SK-N-MC (cell line): ENCODE measurements around the gene MCC.

Experiments used
- DNase-seq: peaks from one replicate; pipeline ENCODE4 v3.0.0-alpha.2; 2011; ENCODE audit warnings: low read depth, low spot score
- H3K27ac ChIP-seq: fragments of 200-600 bp; sonication (generic); 2 replicates; pipeline ENCODE4 v1.5.1; 2016; ENCODE audit warnings: mixed run types
- H3K36me3 ChIP-seq: fragments of 200-600 bp; sonication (generic); 2 replicates; pipeline ENCODE4 v1.6.1; 2017; ENCODE audit warnings: antibody characterized with exemption, low read length, mixed read lengths; ENCODE audit not compliant: insufficient read depth
- H3K4me3 ChIP-seq: fragments of 200-600 bp; sonication (generic); 2 replicates; pipeline ENCODE4 v1.5.1; 2016
- H3K9ac ChIP-seq: fragments of 200-600 bp; sonication (generic); 2 replicates; pipeline ENCODE4 v1.8.0; 2017; ENCODE audit warnings: mixed run types, mixed read lengths; ENCODE audit not compliant: insufficient read length
- H3K9me3 ChIP-seq: fragments of 200-600 bp; sonication (generic); 2 replicates; pipeline ENCODE4 v1.6.1; 2017; ENCODE audit warnings: low read depth, mild to moderate bottlenecking, antibody characterized with exemption, low read length, moderate library complexity, mixed read lengths
- EZH2 ChIP-seq: fragments of 200-600 bp; sonication (generic); IDR thresholded peaks from one replicate; pipeline ENCODE4 v1.6.1; 2017; ENCODE audit warnings: antibody characterized with exemption
- FOXP2 ChIP-seq: optimal IDR thresholded peaks from 2 replicates; pipeline ENCODE3; 2011; ENCODE audit warnings: mild to moderate bottlenecking, moderate library complexity; ENCODE audit not compliant: insufficient read depth; ENCODE audit errors: extremely low read length, control extremely low read depth
- POLR2AphosphoS5 ChIP-seq: IDR thresholded peaks from 2 replicates; pipeline ENCODE4 v1.6.1; 2012; ENCODE audit warnings: mild to moderate bottlenecking, low read depth, low read length, borderline replicate concordance

The MCC gene

GRCh38 chr5:113031557-113031956 is 456.7 kb downstream of the MCC start:
- TF ChIP-seq FOXP2 = no peak
- TF ChIP-seq POLR2AphosphoS5 = no peak; the same call in 1 of the 2 replicates

GRCh38 chr5:113031104-113031503 is 457.1 kb downstream of the MCC start:
- DNase-seq = no peak
- no peaks in the 10 kb centered on the region for H3K9me3 ChIP-seq
- no peak overlapping the region for H3K4me3 ChIP-seq
- peaks cover 27% of the 10 kb centered on the region; the same call in 1 of the 2 replicates for H3K36me3 ChIP-seq
- no peak overlapping the region for H3K9ac ChIP-seq
- peak overlapping the region; percentile 12; the same call in 1 of the 2 replicates for H3K27ac ChIP-seq
- TF ChIP-seq FOXP2 (no peak), EZH2 (no peak), POLR2AphosphoS5 (no peak)

More at GRCh38 chr5:113031557-113031956, 456.7 kb downstream of the MCC start:
- H3K9me3 ChIP-seq = no peaks in the 10 kb centered on the region
- peaks cover 26% of the 10 kb centered on the region; the same call in 1 of the 2 replicates for H3K36me3 ChIP-seq
- no peak overlapping the region for H3K9ac ChIP-seq
- H3K27ac ChIP-seq = peak overlapping the region; percentile 12; the same call in 1 of the 2 replicates
- no peak overlapping the region for H3K4me3 ChIP-seq
- no peak for DNase-seq

GRCh38 chr5:113029614-113030013 is 458.6 kb downstream of the MCC start:
- Histone ChIP-seq H3K36me3 (peaks cover 29% of the 10 kb centered on the region; the same call in 1 of the 2 replicates), H3K4me3 (no peak overlapping the region), H3K9me3 (no peaks in the 10 kb centered on the region), H3K27ac (no peak overlapping the region), H3K9ac (no peak overlapping the region)
- TF ChIP-seq POLR2AphosphoS5 (no peak), FOXP2 (no peak), EZH2 (no peak)
- no peak for DNase-seq

GRCh38 chr5:113027431-113027830 is 460.8 kb downstream of the MCC start:
- no peak overlapping the region for H3K9ac ChIP-seq
- no peak for DNase-seq
- H3K4me3 ChIP-seq = no peak overlapping the region
- H3K27ac ChIP-seq = no peak overlapping the region
- no peak for TF ChIP-seq POLR2AphosphoS5
- TF ChIP-seq EZH2 = no peak
- TF ChIP-seq FOXP2 = no peak
- peaks cover 45% of the 10 kb centered on the region for H3K36me3 ChIP-seq
- H3K9me3 ChIP-seq = no peaks in the 10 kb centered on the region

GRCh38 chr5:113027015-113027414 is 461.2 kb downstream of the MCC start:
- Histone ChIP-seq H3K36me3 (peaks cover 48% of the 10 kb centered on the region), H3K9me3 (no peaks in the 10 kb centered on the region), H3K27ac (no peak overlapping the region), H3K9ac (no peak overlapping the region), H3K4me3 (no peak overlapping the region)
- DNase-seq = no peak
- TF ChIP-seq FOXP2 (no peak), EZH2 (no peak), POLR2AphosphoS5 (no peak)

GRCh38 chr5:113026211-113026610 is 462.0 kb downstream of the MCC start:
- Histone ChIP-seq H3K27ac (no peak overlapping the region), H3K9me3 (no peaks in the 10 kb centered on the region), H3K4me3 (no peak overlapping the region), H3K9ac (no peak overlapping the region), H3K36me3 (peaks cover 48% of the 10 kb centered on the region)
- TF ChIP-seq FOXP2 (no peak), EZH2 (no peak), POLR2AphosphoS5 (no peak)
- no peak for DNase-seq

GRCh38 chr5:113025596-113025995 is 462.7 kb downstream of the MCC start:
- no peak overlapping the region for H3K4me3 ChIP-seq
- no peak overlapping the region for H3K9ac ChIP-seq
- DNase-seq = no peak

GRCh38 chr5:113024076-113024697 is 464.1 kb downstream of the MCC start:
- Histone ChIP-seq H3K9ac (no peak overlapping the region), H3K27ac (0 out of 2 replicates have a peak overlapping the region, but pooled peaks have one; percentile 5), H3K9me3 (no peaks in the 10 kb centered on the region), H3K4me3 (no peak overlapping the region), H3K36me3 (peaks cover 53% of the 10 kb centered on the region)
- no peak for TF ChIP-seq POLR2AphosphoS5
- no peak for TF ChIP-seq EZH2
- no peak for TF ChIP-seq FOXP2
- DNase-seq = no peak

More at GRCh38 chr5:113025596-113025995, 462.7 kb downstream of the MCC start:
- H3K36me3 ChIP-seq = peaks cover 53% of the 10 kb centered on the region
- H3K9me3 ChIP-seq = no peaks in the 10 kb centered on the region
- TF ChIP-seq FOXP2 = no peak
- TF ChIP-seq POLR2AphosphoS5 = no peak
- no peak overlapping the region for H3K27ac ChIP-seq

- Histone ChIP-seq H3K4me3 (no peak overlapping the region), H3K27ac (no peak overlapping the region), H3K9me3 (no peaks in the 10 kb centered on the region), H3K36me3 (peaks cover 48% of the 10 kb centered on the region), H3K9ac (no peak overlapping the region)
- DNase-seq = no peak
- no peak for TF ChIP-seq EZH2
- no peak for TF ChIP-seq FOXP2
- TF ChIP-seq POLR2AphosphoS5 = no peak
Measured at GRCh38 chr5:113022661-113023060, 465.6 kb downstream of the MCC start.
